Endothelial cell of umbilical vein (primary cell): ENCODE results near the gene CFAP126. TPM values are rescaled to one million over a fixed set of nuclear protein-coding genes. Genes with fewer than 3 reads are reported as not detected.
A peak's percentile ranks its signal among the peaks of the same experiment; 100 is the strongest.
"Not testable (repeated sequence)": the region's sequence is repeated elsewhere in the genome, so short reads cannot be mapped to it uniquely, and the experiment has no call there.

ENCODE experiments used
- Bru-seq: library from RNA; stranded (reverse); fragments of 400-500 nt; gene quantifications from one replicate; lab custom pipeline; 2021; lab: Mats Ljungman, UMichigan
- BruChase-seq, 2 experiments: library from RNA; stranded (reverse); fragments of 400-500 nt; gene quantifications; one replicate each; lab custom pipeline; 2021; lab: Mats Ljungman, UMichigan
- BruUV-seq: library from RNA; stranded (reverse); fragments of 400-500 nt; replicated peaks from 2 replicates; lab custom pipeline; 2021; lab: Mats Ljungman, UMichigan
- CTCF ChIA-PET: fragments of 300-600, 350-600 bp; sonication (Branson Sonifier 250); formaldehyde crosslinking; loops from one replicate; lab custom pipeline; 2021; ENCODE audit warnings: antibody characterized with exemption, inconsistent platforms; lab: Charles Lee
- POLR2A ChIA-PET: fragments of 300-600, 350-600 bp; sonication (Branson Sonifier 250); formaldehyde crosslinking; loops from one replicate; lab custom pipeline; 2021; ENCODE audit warnings: antibody characterized with exemption, inconsistent platforms; lab: Charles Lee
- DNase-seq: peaks from one replicate; pipeline ENCODE4 v3.0.0-alpha.2; 2011; ENCODE audit warnings: low read depth, low spot score
- FAIRE-seq: peaks from 2 replicates; lab custom pipeline; 2011; peaks lifted over from hg19 to GRCh38; lab: Jason Lieb, UNC
- H2AFZ ChIP-seq: 2 replicates; pipeline ENCODE4 v1.6.0; 2012; ENCODE audit warnings: low read depth, low read length, control low read depth, inconsistent platforms
- H3K27ac ChIP-seq: 2 replicates; pipeline ENCODE4 v1.5.1; 2011; ENCODE audit warnings: low read depth, mild to moderate bottlenecking, control low read depth, low read length, moderate library complexity; ENCODE audit not compliant: insufficient read depth
- H3K27me3 ChIP-seq, 2 experiments: 2 replicates each; pipeline versions ENCODE4 v1.6.0 to v1.6.1; 2011; ENCODE audit warnings: low read length in 2 of 2, mixed read lengths in 1 of 2; ENCODE audit not compliant: control insufficient read depth in 2 of 2, insufficient read depth in 2 of 2
- H3K36me3 ChIP-seq, 2 experiments: 2 replicates in 1 of 2; 3 replicates in 1 of 2; pipeline ENCODE4 v1.5.1; 2011; ENCODE audit warnings: low read length in 2 of 2, mild to moderate bottlenecking in 1 of 2, moderate library complexity in 1 of 2; ENCODE audit not compliant: control insufficient read depth in 2 of 2, insufficient read depth in 2 of 2; ENCODE audit errors: extremely low read depth in 1 of 2
- H3K4me1 ChIP-seq: 3 replicates; pipeline ENCODE4 v1.5.1; 2011; ENCODE audit warnings: mild to moderate bottlenecking, low read length; ENCODE audit not compliant: control insufficient read depth, insufficient read depth; ENCODE audit errors: extremely low read depth
- H3K4me2 ChIP-seq: 2 replicates; pipeline ENCODE4 v1.6.1; 2011; ENCODE audit warnings: low read length, control low read depth, mixed read lengths; ENCODE audit not compliant: insufficient read depth
- H3K4me3 ChIP-seq, 3 experiments: fragments of 200-600 bp in 1 of 3; sonication (generic), shearing (Covaris generic) in 1 of 3; replicated peaks in 1 of 3; 2 replicates each; pipeline ENCODE4 v1.5.1; 2011 to 2016; ENCODE audit warnings: control low read depth in 3 of 3, low read length in 3 of 3, mild to moderate bottlenecking in 2 of 3, inconsistent platforms in 1 of 3, low read depth in 1 of 3, moderate library complexity in 1 of 3; ENCODE audit not compliant: insufficient read depth in 1 of 3
- H3K79me2 ChIP-seq: 2 replicates; pipeline ENCODE4 v1.6.0; 2012; ENCODE audit warnings: low read length, inconsistent platforms; ENCODE audit not compliant: control insufficient read depth, insufficient read depth
- H3K9ac ChIP-seq: replicated peaks from 2 replicates; pipeline ENCODE3; 2011; ENCODE audit warnings: low read length, control low read depth; ENCODE audit not compliant: insufficient read depth; ENCODE audit errors: extremely low read depth
- H3K9me1 ChIP-seq: replicated peaks from 3 replicates; pipeline ENCODE4 v1.6.0; 2011; ENCODE audit warnings: mild to moderate bottlenecking, low read length; ENCODE audit not compliant: control insufficient read depth, insufficient read depth; ENCODE audit errors: extremely low read depth
- H3K9me3 ChIP-seq: replicated peaks from 2 replicates; pipeline ENCODE4 v1.5.1; 2012; ENCODE audit warnings: low read length, inconsistent platforms; ENCODE audit not compliant: control insufficient read depth, insufficient read depth
- H4K20me1 ChIP-seq: replicated peaks from 2 replicates; pipeline ENCODE3; 2011; ENCODE audit warnings: mild to moderate bottlenecking, low read length; ENCODE audit not compliant: control insufficient read depth, insufficient read depth; ENCODE audit errors: extremely low read depth
- CTCF ChIP-seq, 2 donors: IDR thresholded peaks; 1 replicate in 1 of 2; 2 replicates in 1 of 2; pipeline ENCODE4 v1.5.1; 2011; ENCODE audit warnings: low read length in 2 of 2, mild to moderate bottlenecking in 2 of 2, moderate library complexity in 2 of 2, control low read depth in 1 of 2, inconsistent platforms in 1 of 2, low read depth in 1 of 2; ENCODE audit not compliant: insufficient read depth in 1 of 2; ENCODE audit errors: extremely low read depth in 1 of 2
- EZH2 ChIP-seq: IDR thresholded peaks from 2 replicates; pipeline ENCODE4 v1.6.1; 2012; ENCODE audit warnings: borderline replicate concordance, low read depth, mild to moderate bottlenecking, moderate library complexity, low read length, inconsistent platforms; ENCODE audit not compliant: severe bottlenecking
- dilution Hi-C: fragments of 300-500 bp; cut with MboI; formaldehyde crosslinking; loops from one replicate; pipeline ENCODE4 v1.15.0; 2019; ENCODE audit warnings: low sequenced_read_pairs; ENCODE audit not compliant: extremely low pct_ligation_motif_present
- intact Hi-C: fragments of 100-400 bp; cut with micrococcal nuclease; formaldehyde crosslinking; loops from one replicate; pipeline ENCODE4 v1.10.0; 2022
- long read RNA-seq: library from polyadenylated mRNA; stranded (forward); transcript quantifications from one replicate; pipeline ENCODE4 v2.0.0, GENCODE V29; 2021
- polyA minus RNA-seq, 3 experiments: library from RNA; depleted of rRNA, polyadenylated mRNA; stranded (reverse); fragments of >200 nt; gene quantifications; 1 replicate in 1 of 3; 2 replicates in 2 of 3; pipeline ENCODE4 v1.2.3, GENCODE V29; 2011
- polyA plus RNA-seq, 4 experiments: library from polyadenylated mRNA; depleted of rRNA in 3 of 4; stranded (reverse) in 3 of 4; unstranded in 1 of 4; fragments of >200 nt; gene quantifications; 2 replicates each; pipeline versions ENCODE4 v1.2.1 to v1.2.3, GENCODE V29; 2011 to 2012; ENCODE audit warnings: missing spikeins in 1 of 4
- total RNA-seq: library from RNA; stranded (reverse); gene quantifications from 2 replicates; pipeline ENCODE4 v1.2.3, GENCODE V29; 2021

CFAP126 gene
- not detected in 2 replicates for total RNA-seq
- not detected in 2 replicates for polyA plus RNA-seq
- polyA plus RNA-seq (2011; cell fraction: cytosol; rRNA removed), result not detected in 2 replicates
- polyA plus RNA-seq (2011; cell fraction: nucleus; rRNA removed), result not detected in 2 replicates
- polyA plus RNA-seq (2012), result not detected in 2 replicates
- not detected in 2 replicates for polyA minus RNA-seq
- not detected for polyA minus RNA-seq (2011; cell fraction: cytosol; rRNA and poly(A)+ RNA removed)
- not detected in 2 replicates for polyA minus RNA-seq (2011; cell fraction: nucleus; rRNA and poly(A)+ RNA removed)
- not detected for Bru-seq, nascent RNA
- BruChase-seq, experiment 1, labeled RNA remaining after a 6-hour chase, result not detected
- BruChase-seq, experiment 2, labeled RNA remaining after a 2-hour chase, result not detected
- long read RNA-seq, result 0 reads

GRCh38 chr1:161367684-161368400 is at the start of gene CFAP126:
TSS of gene CFAP126 (minus strand) at chr1:161367876. CDS start at chr1:161367868, 8 bp downstream.
- FAIRE-seq, result peak; percentile 91
- intact Hi-C loops, result loop anchor here (5.0 kb wide), 1 partner anchor 56 kb away; the partner anchor contains the start of gene SDHC
- no TSS peak for BruUV-seq
- dilution Hi-C loops, result no loop called here
- DNase-seq, result peak; percentile 81
- peaks cover 2 to 4% of the 10 kb centered on the region in 2 experiments for H3K36me3 ChIP-seq
- POLR2A ChIA-PET, result no interaction called here
- H3K27ac ChIP-seq, result peak within 1 kb of the TSS; percentile 16
- H3K4me3 ChIP-seq, result no peak within 1 kb of the TSS
- CTCF ChIA-PET, result interaction anchor here (0.8 to 2.8 kb wide), 9 partner anchors 9 to 202 kb away, joined by 3 to 14 read pairs (median 5); partner anchors contain the start of genes PPOX and TOMM40L
- no peaks in the 10 kb centered on the region for H3K9me3 ChIP-seq
- no peak within 1 kb of the TSS for H2AFZ ChIP-seq
- peaks cover 2% of the 10 kb centered on the region for H3K4me1 ChIP-seq
- TF ChIP-seq CTCF (IDR thresholded peaks at IDR 0.05; ENCODE audit: extremely low read depth in 1 of 2, insufficient read depth in 1 of 2, low read depth in 1 of 2, low read length in 2 of 2) (peak; percentile 6 to 9), EZH2 (no peak)
- H4K20me1 ChIP-seq, result no peaks in the 10 kb centered on the region
- peak within 1 kb of the TSS; percentile 50 for H3K9ac ChIP-seq
- no peak within 1 kb of the TSS for H3K4me2 ChIP-seq
- no peaks in the 10 kb centered on the region for H3K79me2 ChIP-seq
- no peaks in the 10 kb centered on the region for H3K27me3 ChIP-seq
- H3K9me1 ChIP-seq, result no peaks in the 10 kb centered on the region

- POLR2A ChIA-PET, H4K20me1 ChIP-seq, dilution Hi-C loops, H3K4me1 ChIP-seq, intact Hi-C loops, H3K27me3 ChIP-seq, H3K9me3 ChIP-seq, H3K9me1 ChIP-seq, CTCF ChIA-PET, H3K4me2 ChIP-seq, FAIRE-seq, DNase-seq, H3K36me3 ChIP-seq, BruUV-seq, H2AFZ ChIP-seq, H3K9ac ChIP-seq, H3K79me2 ChIP-seq, H3K27ac ChIP-seq, H3K4me3 ChIP-seq: not testable (repeated sequence)
Observed at GRCh38 chr1:161413050-161413449, 45.4 kb upstream of the CFAP126 start.

GRCh38 chr1:161410636-161410970 is 42.9 kb upstream of the CFAP126 start:
- dilution Hi-C loops, FAIRE-seq, H3K9me3 ChIP-seq, H3K4me2 ChIP-seq, intact Hi-C loops, H3K4me3 ChIP-seq, H4K20me1 ChIP-seq, H2AFZ ChIP-seq, H3K4me1 ChIP-seq, H3K79me2 ChIP-seq, H3K9me1 ChIP-seq, H3K9ac ChIP-seq, POLR2A ChIA-PET, H3K27me3 ChIP-seq, CTCF ChIA-PET, H3K27ac ChIP-seq, H3K36me3 ChIP-seq, BruUV-seq, DNase-seq: not testable (repeated sequence)
